LNCAP (cell line): ENCODE results near the gene OPRM1.

ENCODE experiments used
- CTCF ChIP-seq: fragments of 450-650 bp; IDR thresholded peaks from 2 replicates; pipeline ENCODE4 v1.5.1; 2017; ENCODE audit warnings: mild to moderate bottlenecking

The OPRM1 gene

DNA sequence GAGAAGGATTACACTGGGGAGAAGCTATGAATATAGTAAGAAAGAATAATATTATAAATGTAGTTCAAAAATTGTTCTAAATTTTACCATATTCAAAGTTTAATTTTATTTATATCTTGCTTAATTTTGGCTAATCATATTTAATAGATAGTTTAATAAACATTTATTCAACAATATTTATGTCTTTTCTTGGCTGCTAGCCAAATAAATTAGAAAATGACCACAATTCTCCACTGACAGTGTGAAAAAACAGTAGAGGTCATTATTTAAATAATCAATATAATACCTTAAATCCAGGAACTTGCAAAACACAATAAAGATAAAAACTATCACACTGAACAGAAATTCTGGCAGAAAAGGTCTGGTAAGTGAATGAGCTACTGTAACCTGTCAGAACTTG is 171.6 kb downstream of the OPRM1 start:
- TF ChIP-seq CTCF = no peak

GRCh38 chr6:154213782-154214181 is 174.7 kb downstream of the OPRM1 start:
- TF ChIP-seq CTCF = no peak

DNA sequence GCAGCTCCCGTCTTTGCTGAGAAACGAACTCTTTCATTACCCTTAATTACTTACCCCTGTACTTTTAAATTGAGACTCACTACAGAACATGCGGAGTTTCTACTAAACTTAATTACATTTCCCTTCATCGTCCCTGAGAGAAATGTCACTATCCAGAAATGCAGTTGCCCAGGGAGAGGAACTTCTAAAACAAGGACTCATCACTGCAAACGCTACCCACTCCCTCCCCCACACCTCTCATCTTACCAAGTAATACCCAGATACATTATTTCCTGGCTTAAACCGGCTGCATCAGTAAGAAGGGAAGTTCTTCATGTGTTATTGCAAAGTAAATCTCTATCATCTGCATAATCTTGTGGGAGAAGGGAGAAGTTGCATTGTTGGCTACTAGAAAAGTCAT is 179.3 kb downstream of the OPRM1 start:
- no peak for TF ChIP-seq CTCF

DNA sequence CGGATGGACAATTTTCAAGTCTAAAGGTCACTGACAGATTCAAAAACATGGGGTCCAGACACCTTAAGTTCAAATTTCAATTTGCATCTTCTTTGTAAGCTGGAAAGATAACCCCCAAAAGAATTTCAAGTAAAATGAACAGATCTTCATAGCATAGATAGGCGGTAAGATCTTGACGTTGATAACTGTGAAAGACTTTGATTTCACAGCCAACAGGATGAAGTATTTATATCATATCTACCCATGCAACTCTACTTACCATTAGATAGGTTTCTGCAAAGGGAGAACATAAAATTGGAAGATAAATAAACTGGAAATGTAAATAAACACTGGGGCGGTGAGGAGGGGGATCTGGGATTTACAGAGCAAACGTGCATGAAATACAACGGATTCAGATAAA is 179.7 kb downstream of the OPRM1 start:
- TF ChIP-seq CTCF = no peak

DNA sequence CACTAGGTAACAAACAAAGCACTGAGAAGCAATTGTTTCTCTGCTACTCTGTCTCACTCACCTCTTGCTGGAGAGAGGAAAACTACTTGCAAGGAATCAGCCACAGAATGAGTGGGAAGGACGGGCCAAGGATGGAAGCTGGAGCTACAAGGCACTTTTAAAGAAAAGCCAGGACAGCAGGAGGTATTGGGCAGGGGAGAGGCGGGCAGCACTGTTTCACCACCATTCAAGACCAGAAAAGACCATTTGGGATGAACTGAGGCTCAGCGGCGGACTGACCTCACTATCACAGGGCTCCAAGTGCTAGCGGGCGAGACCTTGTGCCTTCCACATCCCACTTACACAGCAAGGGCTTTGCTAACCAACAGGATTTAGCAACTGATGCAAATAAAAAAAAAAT is 180.2 kb downstream of the OPRM1 start:
- TF ChIP-seq CTCF = no peak

DNA sequence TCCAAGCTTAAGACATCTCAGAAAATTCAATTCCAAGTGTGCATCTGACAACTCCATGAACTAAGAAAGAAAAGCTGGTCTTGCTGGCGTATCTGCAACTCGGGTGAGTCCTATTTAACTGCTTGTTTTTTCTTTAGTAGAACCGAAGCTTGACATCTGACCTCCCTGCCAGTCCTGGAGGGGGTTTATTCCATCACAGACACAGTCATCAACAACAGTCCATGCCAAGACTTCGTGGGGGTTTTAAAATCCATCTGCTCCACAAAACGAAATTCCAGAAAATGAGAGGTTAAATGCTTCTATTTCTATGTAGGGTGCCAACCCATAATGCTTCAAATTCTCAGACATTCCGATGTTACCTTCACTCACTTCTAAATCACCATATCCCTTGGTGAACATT is 183.7 kb downstream of the OPRM1 start:
- no peak for TF ChIP-seq CTCF

GRCh38 chr6:154223296-154223695 is 184.3 kb downstream of the OPRM1 start:
- TF ChIP-seq CTCF = no peak

DNA sequence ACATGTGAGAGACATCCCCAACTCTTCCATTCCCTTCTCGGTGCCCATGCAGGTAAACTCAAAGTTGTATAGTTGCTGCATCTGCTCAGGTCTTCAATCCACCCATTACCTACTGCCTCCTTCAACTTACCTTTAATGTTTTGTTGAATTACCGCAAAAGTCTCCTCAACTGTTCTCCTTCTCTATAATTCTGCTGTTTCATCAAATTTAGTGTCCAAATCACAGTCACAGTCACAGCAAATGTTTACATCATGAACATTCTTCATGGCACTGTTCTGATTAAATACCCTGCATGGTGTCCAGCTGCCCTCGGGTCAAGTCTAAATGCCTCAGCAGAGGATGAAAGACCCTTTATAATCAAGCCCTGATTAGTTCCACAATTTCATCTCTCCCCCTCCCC is 187.4 kb downstream of the OPRM1 start:
- TF ChIP-seq CTCF = no peak
